ENCODE measurements around the gene RINL.

- TF ChIP-seq, protein P1, sequence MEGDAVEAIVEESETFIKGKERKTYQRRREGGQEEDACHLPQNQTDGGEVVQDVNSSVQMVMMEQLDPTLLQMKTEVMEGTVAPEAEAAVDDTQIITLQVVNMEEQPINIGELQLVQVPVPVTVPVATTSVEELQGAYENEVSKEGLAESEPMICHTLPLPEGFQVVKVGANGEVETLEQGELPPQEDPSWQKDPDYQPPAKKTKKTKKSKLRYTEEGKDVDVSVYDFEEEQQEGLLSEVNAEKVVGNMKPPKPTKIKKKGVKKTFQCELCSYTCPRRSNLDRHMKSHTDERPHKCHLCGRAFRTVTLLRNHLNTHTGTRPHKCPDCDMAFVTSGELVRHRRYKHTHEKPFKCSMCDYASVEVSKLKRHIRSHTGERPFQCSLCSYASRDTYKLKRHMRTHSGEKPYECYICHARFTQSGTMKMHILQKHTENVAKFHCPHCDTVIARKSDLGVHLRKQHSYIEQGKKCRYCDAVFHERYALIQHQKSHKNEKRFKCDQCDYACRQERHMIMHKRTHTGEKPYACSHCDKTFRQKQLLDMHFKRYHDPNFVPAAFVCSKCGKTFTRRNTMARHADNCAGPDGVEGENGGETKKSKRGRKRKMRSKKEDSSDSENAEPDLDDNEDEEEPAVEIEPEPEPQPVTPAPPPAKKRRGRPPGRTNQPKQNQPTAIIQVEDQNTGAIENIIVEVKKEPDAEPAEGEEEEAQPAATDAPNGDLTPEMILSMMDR (IDR thresholded peaks at IDR 0.05; ENCODE audit: poor library complexity, severe bottlenecking) = no peak
- TF ChIP-seq, protein P2, sequence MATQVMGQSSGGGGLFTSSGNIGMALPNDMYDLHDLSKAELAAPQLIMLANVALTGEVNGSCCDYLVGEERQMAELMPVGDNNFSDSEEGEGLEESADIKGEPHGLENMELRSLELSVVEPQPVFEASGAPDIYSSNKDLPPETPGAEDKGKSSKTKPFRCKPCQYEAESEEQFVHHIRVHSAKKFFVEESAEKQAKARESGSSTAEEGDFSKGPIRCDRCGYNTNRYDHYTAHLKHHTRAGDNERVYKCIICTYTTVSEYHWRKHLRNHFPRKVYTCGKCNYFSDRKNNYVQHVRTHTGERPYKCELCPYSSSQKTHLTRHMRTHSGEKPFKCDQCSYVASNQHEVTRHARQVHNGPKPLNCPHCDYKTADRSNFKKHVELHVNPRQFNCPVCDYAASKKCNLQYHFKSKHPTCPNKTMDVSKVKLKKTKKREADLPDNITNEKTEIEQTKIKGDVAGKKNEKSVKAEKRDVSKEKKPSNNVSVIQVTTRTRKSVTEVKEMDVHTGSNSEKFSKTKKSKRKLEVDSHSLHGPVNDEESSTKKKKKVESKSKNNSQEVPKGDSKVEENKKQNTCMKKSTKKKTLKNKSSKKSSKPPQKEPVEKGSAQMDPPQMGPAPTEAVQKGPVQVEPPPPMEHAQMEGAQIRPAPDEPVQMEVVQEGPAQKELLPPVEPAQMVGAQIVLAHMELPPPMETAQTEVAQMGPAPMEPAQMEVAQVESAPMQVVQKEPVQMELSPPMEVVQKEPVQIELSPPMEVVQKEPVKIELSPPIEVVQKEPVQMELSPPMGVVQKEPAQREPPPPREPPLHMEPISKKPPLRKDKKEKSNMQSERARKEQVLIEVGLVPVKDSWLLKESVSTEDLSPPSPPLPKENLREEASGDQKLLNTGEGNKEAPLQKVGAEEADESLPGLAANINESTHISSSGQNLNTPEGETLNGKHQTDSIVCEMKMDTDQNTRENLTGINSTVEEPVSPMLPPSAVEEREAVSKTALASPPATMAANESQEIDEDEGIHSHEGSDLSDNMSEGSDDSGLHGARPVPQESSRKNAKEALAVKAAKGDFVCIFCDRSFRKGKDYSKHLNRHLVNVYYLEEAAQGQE (IDR thresholded peaks at IDR 0.05; ENCODE audit: borderline replicate concordance) = no peak
Observed at GRCh38 chr19:38900743-38901190, 22.7 kb upstream of the RINL start.

Measured in neural cell (in vitro differentiated cells).